Peyer's patch (tissue), 4 donors: ENCODE results near the gene SRRM2. TPM values are rescaled to one million over a fixed set of nuclear protein-coding genes. Genes with fewer than 3 reads are reported as not detected.

ENCODE experiments used
- DNase-seq, 3 donors: peaks; one replicate each; pipeline ENCODE4 v3.0.0-alpha.2; 2017 to 2019
- H3K27ac ChIP-seq, 4 donors: fragments of 200-600 bp; sonication (generic); one replicate each; pipeline ENCODE4 v1.5.1; 2016 to 2019
- H3K27me3 ChIP-seq, 2 donors: fragments of 200-600 bp; sonication (generic); one replicate each; pipeline ENCODE4 v1.5.1; 2019
- H3K36me3 ChIP-seq, 3 donors: fragments of 200-600 bp; sonication (generic); one replicate each; pipeline ENCODE4 v1.5.1; 2016 to 2019
- H3K4me1 ChIP-seq, 4 donors: fragments of 200-600 bp; sonication (generic); one replicate each; pipeline ENCODE4 v1.5.1; 2016 to 2019
- H3K4me3 ChIP-seq, 4 donors: fragments of 200-600 bp; sonication (generic); 1 replicate in 3 of 4; 2 replicates in 1 of 4; pipeline ENCODE4 v1.5.1; 2016 to 2019; ENCODE audit warnings: mild to moderate bottlenecking in 1 of 4
- H3K9me3 ChIP-seq, 4 donors: fragments of 200-600 bp; sonication (generic); one replicate each; pipeline ENCODE4 v1.5.1; 2016 to 2019; ENCODE audit warnings: mild to moderate bottlenecking in 1 of 4
- POLR2A ChIP-seq, 2 donors: fragments of 450-650 bp; IDR thresholded peaks; one replicate each; pipeline ENCODE4 v1.5.1; 2017; ENCODE audit warnings: antibody characterized with exemption in 2 of 2, mild to moderate bottlenecking in 2 of 2, moderate library complexity in 2 of 2
- total RNA-seq, 4 donors: library from RNA; depleted of rRNA; stranded (reverse); fragments of >200 nt; gene quantifications; one replicate each; pipeline ENCODE4 v1.1.0, GENCODE V29; 2016
- TF ChIP-seq, protein P1 (sequence below), 6 experiments: fragments of 450-650 bp in 4 of 6; fragments of 200-600 bp in 2 of 6; sonication (generic) in 1 of 6; IDR thresholded peaks; one replicate each; pipeline ENCODE4 v1.5.1; 2017 to 2019; ENCODE audit warnings: antibody characterized with exemption in 6 of 6, mild to moderate bottlenecking in 3 of 6, moderate library complexity in 1 of 6

SRRM2 gene
- total RNA-seq, 4 donors from 2014 or later, result 683 to 3,742 (median 1,673) TPM

- Histone ChIP-seq H3K4me3 (no peak overlapping the region), H3K9me3 (no peaks in the 10 kb centered on the region), H3K4me1 (no peaks in the 10 kb centered on the region), H3K36me3 (no peaks in the 10 kb centered on the region), H3K27me3 (no peaks in the 10 kb centered on the region), H3K27ac (peak overlapping the region in 1 of 4 donors; percentile 23)
- no peak for TF ChIP-seq POLR2A (IDR thresholded peaks at IDR 0.05)
- TF ChIP-seq, protein P1, sequence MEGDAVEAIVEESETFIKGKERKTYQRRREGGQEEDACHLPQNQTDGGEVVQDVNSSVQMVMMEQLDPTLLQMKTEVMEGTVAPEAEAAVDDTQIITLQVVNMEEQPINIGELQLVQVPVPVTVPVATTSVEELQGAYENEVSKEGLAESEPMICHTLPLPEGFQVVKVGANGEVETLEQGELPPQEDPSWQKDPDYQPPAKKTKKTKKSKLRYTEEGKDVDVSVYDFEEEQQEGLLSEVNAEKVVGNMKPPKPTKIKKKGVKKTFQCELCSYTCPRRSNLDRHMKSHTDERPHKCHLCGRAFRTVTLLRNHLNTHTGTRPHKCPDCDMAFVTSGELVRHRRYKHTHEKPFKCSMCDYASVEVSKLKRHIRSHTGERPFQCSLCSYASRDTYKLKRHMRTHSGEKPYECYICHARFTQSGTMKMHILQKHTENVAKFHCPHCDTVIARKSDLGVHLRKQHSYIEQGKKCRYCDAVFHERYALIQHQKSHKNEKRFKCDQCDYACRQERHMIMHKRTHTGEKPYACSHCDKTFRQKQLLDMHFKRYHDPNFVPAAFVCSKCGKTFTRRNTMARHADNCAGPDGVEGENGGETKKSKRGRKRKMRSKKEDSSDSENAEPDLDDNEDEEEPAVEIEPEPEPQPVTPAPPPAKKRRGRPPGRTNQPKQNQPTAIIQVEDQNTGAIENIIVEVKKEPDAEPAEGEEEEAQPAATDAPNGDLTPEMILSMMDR (IDR thresholded peaks at IDR 0.05), result no peak
- peak in 1 of 3 donors; percentile 34 for DNase-seq
These were observed 43.1 kb downstream of the SRRM2 start for GRCh38 chr16:2795395-2796143.

DNA sequence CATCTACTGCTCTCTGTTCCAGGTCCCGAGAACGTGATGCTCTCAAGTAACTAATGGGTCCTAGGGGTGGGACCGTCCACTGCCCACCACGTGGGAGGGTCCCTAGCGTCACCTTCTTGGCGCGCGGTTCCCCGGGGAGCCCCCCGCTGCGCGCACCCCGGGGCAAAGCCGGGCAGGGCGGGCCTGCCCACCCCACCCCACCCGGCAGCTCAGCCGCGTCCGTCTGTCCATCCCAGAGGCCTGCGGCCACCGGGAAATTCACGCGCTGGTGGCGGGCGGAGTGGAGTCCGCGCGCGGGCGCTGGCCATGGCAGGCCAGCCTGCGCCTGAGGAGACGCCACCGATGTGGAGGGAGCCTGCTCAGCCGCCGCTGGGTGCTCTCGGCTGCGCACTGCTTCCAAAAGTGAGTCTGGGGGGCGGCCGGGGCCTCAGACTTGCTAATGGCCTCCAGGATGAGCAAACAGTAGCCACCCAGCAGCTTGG lies 46.3 kb downstream of the SRRM2 start:
- TF ChIP-seq, protein P1 (IDR thresholded peaks at IDR 0.05), result no peak
- TF ChIP-seq POLR2A (IDR thresholded peaks at IDR 0.05), result no peak
- Histone ChIP-seq H3K36me3 (no peaks in the 10 kb centered on the region), H3K9me3 (peaks cover 0 to 2% (median 0%) of the 10 kb centered on the region in 4 donors), H3K4me3 (no peak overlapping the region), H3K27me3 (no peaks in the 10 kb centered on the region), H3K27ac (no peak overlapping the region), H3K4me1 (no peaks in the 10 kb centered on the region)
- peak in 1 of 3 donors; percentile 33 for DNase-seq

GRCh38 chr16:2799205-2799858 lies 46.9 kb downstream of the SRRM2 start:
- no peak for TF ChIP-seq POLR2A (IDR thresholded peaks at IDR 0.05)
- TF ChIP-seq, protein P1 (IDR thresholded peaks at IDR 0.05), result no peak
- Histone ChIP-seq H3K4me1 (no peaks in the 10 kb centered on the region), H3K9me3 (peaks cover 0 to 4% (median 2%) of the 10 kb centered on the region in 4 donors), H3K27me3 (no peaks in the 10 kb centered on the region), H3K27ac (no peak overlapping the region), H3K4me3 (no peak overlapping the region), H3K36me3 (no peaks in the 10 kb centered on the region)
- peak in 1 of 3 donors; percentile 46 for DNase-seq

DNA sequence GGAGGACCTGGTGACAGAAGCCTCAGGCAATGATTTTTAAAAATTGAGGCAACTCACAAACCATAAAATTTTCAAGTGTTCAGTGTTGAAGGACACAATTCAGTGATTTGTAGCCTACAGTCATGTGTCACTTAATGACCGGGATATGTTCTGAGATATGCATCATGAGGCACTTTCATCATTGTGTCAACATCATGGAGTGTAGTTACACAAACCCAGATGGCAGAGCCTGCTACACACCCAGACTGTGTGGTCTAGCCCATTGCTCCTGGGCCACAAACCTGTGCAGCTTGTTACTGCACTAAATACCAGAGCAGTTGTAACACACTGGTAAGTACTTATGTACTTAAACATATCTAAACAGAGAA lies 47.4 kb downstream of the SRRM2 start:
- peak in 1 of 3 donors; percentile 52 for DNase-seq
- TF ChIP-seq, protein P1 (IDR thresholded peaks at IDR 0.05), result no peak
- no peak for TF ChIP-seq POLR2A (IDR thresholded peaks at IDR 0.05)
- no peak overlapping the region for H3K27ac ChIP-seq

GRCh38 chr16:2803545-2804195 lies 51.2 kb downstream of the SRRM2 start:
- Histone ChIP-seq H3K4me3 (no peak overlapping the region), H3K4me1 (no peaks in the 10 kb centered on the region), H3K27me3 (no peaks in the 10 kb centered on the region), H3K27ac (no peak overlapping the region), H3K36me3 (no peaks in the 10 kb centered on the region), H3K9me3 (peaks cover 0 to 8% (median 2%) of the 10 kb centered on the region in 4 donors)
- DNase-seq, result no peak
- TF ChIP-seq POLR2A (IDR thresholded peaks at IDR 0.05), result no peak
- TF ChIP-seq, protein P1 (IDR thresholded peaks at IDR 0.05), result no peak

More for the DNA sequence above, 47.4 kb downstream of the SRRM2 start:
- H3K4me3 ChIP-seq, result no peak overlapping the region
- H3K27me3 ChIP-seq, result no peaks in the 10 kb centered on the region
- H3K36me3 ChIP-seq, result no peaks in the 10 kb centered on the region
- peaks cover 0 to 8% (median 2%) of the 10 kb centered on the region in 4 donors for H3K9me3 ChIP-seq
- H3K4me1 ChIP-seq, result no peaks in the 10 kb centered on the region
